CD4-positive, alpha-beta T cell treated with Interleukin-1 beta for 1 hour (primary cell): ENCODE data around the gene DRGX.

Experiments used
- DNase-seq, 2 donors: peaks; one replicate each; pipeline ENCODE4 v3.0.0-alpha.2; 2020 to 2022

DRGX gene

GRCh38 chr10:49381111-49381900 is 14.6 kb downstream of the DRGX start:
- no peak for DNase-seq

GRCh38 chr10:49379596-49380410 is 16.1 kb downstream of the DRGX start:
- no peak for DNase-seq

- no peak for DNase-seq
Observed at GRCh38 chr10:49377256-49377655, 18.6 kb downstream of the DRGX start.

GRCh38 chr10:49375611-49376010 is 20.3 kb downstream of the DRGX start:
- no peak for DNase-seq

GRCh38 chr10:49374740-49375139 is 21.1 kb downstream of the DRGX start:
- no peak for DNase-seq

GRCh38 chr10:49373361-49373760 is 22.5 kb downstream of the DRGX start:
- no peak for DNase-seq

- no peak for DNase-seq
Observed at GRCh38 chr10:49371967-49372366, 23.9 kb downstream of the DRGX start.

GRCh38 chr10:49370326-49371100 is 25.4 kb downstream of the DRGX start:
- DNase-seq, result no peak

GRCh38 chr10:49369216-49370162 is 26.4 kb downstream of the DRGX start:
- no peak for DNase-seq

- DNase-seq, result no peak
Observed at GRCh38 chr10:49368256-49368655, 27.6 kb downstream of the DRGX start.

- DNase-seq, result no peak
Observed at GRCh38 chr10:49367600-49367999, 28.3 kb downstream of the DRGX start.

- no peak for DNase-seq
Observed at GRCh38 chr10:49366460-49366859, 29.4 kb downstream of the DRGX start.

GRCh38 chr10:49365675-49366415 is 30.0 kb downstream of the DRGX start:
- no peak for DNase-seq

GRCh38 chr10:49365275-49365674 is 30.6 kb downstream of the DRGX start:
- no peak for DNase-seq

- DNase-seq, result no peak
Observed at GRCh38 chr10:49364747-49365146, 31.1 kb downstream of the DRGX start.

GRCh38 chr10:49364051-49364450 is 31.8 kb downstream of the DRGX start:
- DNase-seq, result no peak

GRCh38 chr10:49363309-49364031 is 32.4 kb downstream of the DRGX start:
- no peak for DNase-seq

GRCh38 chr10:49362596-49363260 is 33.2 kb downstream of the DRGX start:
- peak; percentile 4 to 11 for DNase-seq

- DNase-seq, result no peak
Observed at GRCh38 chr10:49361735-49362568, 33.9 kb downstream of the DRGX start.
